Muscle of leg (tissue), 11 donors: ENCODE results near the gene MALRD1. TPM values are rescaled to one million over a fixed set of nuclear protein-coding genes. Genes with fewer than 3 reads are reported as not detected.

Experiments used
- DNase-seq: peaks from one replicate; pipeline ENCODE4 v3.0.0; 2013
- H3K27ac ChIP-seq: one replicate; pipeline ENCODE4 v1.5.1; 2013; ENCODE audit warnings: mild to moderate bottlenecking, low read length, control low read depth
- H3K27me3 ChIP-seq: one replicate; pipeline ENCODE4 v1.6.1; 2013; ENCODE audit warnings: low read length; ENCODE audit not compliant: control insufficient read depth, insufficient read depth
- H3K36me3 ChIP-seq: one replicate; pipeline ENCODE4 v1.6.1; 2013; ENCODE audit warnings: low read length; ENCODE audit not compliant: control insufficient read depth, insufficient read depth
- H3K4me1 ChIP-seq: one replicate; pipeline ENCODE4 v1.6.1; 2013; ENCODE audit warnings: low read length; ENCODE audit not compliant: control insufficient read depth, insufficient read depth
- H3K4me3 ChIP-seq: one replicate; pipeline ENCODE4 v1.5.1; 2013; ENCODE audit warnings: low read length, control low read depth
- H3K9me3 ChIP-seq: replicated peaks from 2 replicates; pipeline ENCODE4 v1.6.1; 2013; ENCODE audit warnings: low read depth, low read length; ENCODE audit not compliant: control insufficient read depth
- WGBS: methylation state at CpG from one replicate; pipeline ENCODE4 v1.1.5; 2013; ENCODE audit warnings: missing lambda C conversion rate; ENCODE audit not compliant: insufficient coverage; 5-methylcytosine and 5-hydroxymethylcytosine counted together
- polyA plus RNA-seq, 8 donors: library from polyadenylated mRNA; unstranded; fragments of 120-200 nt; gene quantifications; one replicate each; pipeline versions ENCODE4 v1.2.1 to v1.2.3, GENCODE V29; 2013; ENCODE audit warnings: inconsistent platforms in 1 of 8, low replicate concordance in 1 of 8; ENCODE audit not compliant: insufficient read length in 8 of 8, insufficient read depth in 1 of 8
- total RNA-seq: library from RNA; stranded (reverse); fragments of 120-200 nt; gene quantifications from one replicate; pipeline ENCODE4 v1.2.4, GENCODE V29; 2013

The MALRD1 gene
- total and polyA plus RNA-seq, 9 donors = 0.45 to 6.2 (median 1.0) TPM

- Histone ChIP-seq H3K9me3 (no peaks in the 10 kb centered on the region), H3K27ac (no peak overlapping the region), H3K4me1 (no peaks in the 10 kb centered on the region), H3K27me3 (no peaks in the 10 kb centered on the region), H3K4me3 (no peak overlapping the region), H3K36me3 (no peaks in the 10 kb centered on the region)
- no peak for DNase-seq
- 80% methylated on average over 1 of the region's 1 CpG for WGBS
Measured at GRCh38 chr10:19651549-19651948, 602.9 kb downstream of the MALRD1 start.

- no peak overlapping the region for H3K27ac ChIP-seq
- no peaks in the 10 kb centered on the region for H3K9me3 ChIP-seq
- DNase-seq = no peak
- H3K4me1 ChIP-seq = no peaks in the 10 kb centered on the region
- WGBS = no CpG with 5 or more reads among the region's 1 CpG
- H3K4me3 ChIP-seq = no peak overlapping the region
- no peaks in the 10 kb centered on the region for H3K36me3 ChIP-seq
- no peaks in the 10 kb centered on the region for H3K27me3 ChIP-seq
Measured at GRCh38 chr10:19652750-19653149, 604.1 kb downstream of the MALRD1 start.

- H3K4me3 ChIP-seq = no peak overlapping the region
- no peaks in the 10 kb centered on the region for H3K36me3 ChIP-seq
- DNase-seq = no peak
- no peaks in the 10 kb centered on the region for H3K9me3 ChIP-seq
- no peaks in the 10 kb centered on the region for H3K27me3 ChIP-seq
- WGBS = no CpG with 5 or more reads among the region's 2 CpGs
- no peak overlapping the region for H3K27ac ChIP-seq
- no peaks in the 10 kb centered on the region for H3K4me1 ChIP-seq
Measured at GRCh38 chr10:19653931-19654330, 605.3 kb downstream of the MALRD1 start.

GRCh38 chr10:19654576-19654975 lies 606.0 kb downstream of the MALRD1 start:
- H3K27ac ChIP-seq = no peak overlapping the region
- H3K36me3 ChIP-seq = no peaks in the 10 kb centered on the region

GRCh38 chr10:19656420-19657042 lies 607.9 kb downstream of the MALRD1 start:
- H3K4me3 ChIP-seq = no peak overlapping the region
- no peak overlapping the region for H3K27ac ChIP-seq
- no peaks in the 10 kb centered on the region for H3K36me3 ChIP-seq
- no peak for DNase-seq
- H3K9me3 ChIP-seq = no peaks in the 10 kb centered on the region
- no peaks in the 10 kb centered on the region for H3K27me3 ChIP-seq
- WGBS = no CpG with 5 or more reads among the region's 3 CpGs
- H3K4me1 ChIP-seq = no peaks in the 10 kb centered on the region

More at GRCh38 chr10:19654576-19654975, 606.0 kb downstream of the MALRD1 start:
- Histone ChIP-seq H3K9me3 (no peaks in the 10 kb centered on the region), H3K27me3 (no peaks in the 10 kb centered on the region), H3K4me3 (no peak overlapping the region), H3K4me1 (no peaks in the 10 kb centered on the region)
- peak; percentile 50 for DNase-seq
- WGBS = no CpG with 5 or more reads among the region's 3 CpGs

- no peaks in the 10 kb centered on the region for H3K4me1 ChIP-seq
- no peaks in the 10 kb centered on the region for H3K36me3 ChIP-seq
- H3K9me3 ChIP-seq = no peaks in the 10 kb centered on the region
- DNase-seq = no peak
- H3K27ac ChIP-seq = no peak overlapping the region
- H3K27me3 ChIP-seq = no peaks in the 10 kb centered on the region
- no CpG with 5 or more reads among the region's 3 CpGs for WGBS
- H3K4me3 ChIP-seq = no peak overlapping the region
Measured at GRCh38 chr10:19658131-19658530, 609.5 kb downstream of the MALRD1 start.

- no peak for DNase-seq
- no peak overlapping the region for H3K27ac ChIP-seq
Measured at GRCh38 chr10:19658622-19659233, 610.1 kb downstream of the MALRD1 start.

GRCh38 chr10:19659920-19660655 lies 611.5 kb downstream of the MALRD1 start:
- Histone ChIP-seq H3K4me3 (no peak overlapping the region), H3K27ac (no peak overlapping the region), H3K27me3 (no peaks in the 10 kb centered on the region), H3K36me3 (no peaks in the 10 kb centered on the region), H3K4me1 (no peaks in the 10 kb centered on the region), H3K9me3 (no peaks in the 10 kb centered on the region)
- no peak for DNase-seq
- no CpG with 5 or more reads among the region's 4 CpGs for WGBS

More at GRCh38 chr10:19658622-19659233, 610.1 kb downstream of the MALRD1 start:
- no peaks in the 10 kb centered on the region for H3K36me3 ChIP-seq
- no peaks in the 10 kb centered on the region for H3K27me3 ChIP-seq
- no peaks in the 10 kb centered on the region for H3K4me1 ChIP-seq
- no peaks in the 10 kb centered on the region for H3K9me3 ChIP-seq
- no peak overlapping the region for H3K4me3 ChIP-seq
- no CpG with 5 or more reads among the region's 5 CpGs for WGBS

GRCh38 chr10:19663344-19663743 lies 614.7 kb downstream of the MALRD1 start:
- Histone ChIP-seq H3K4me1 (no peaks in the 10 kb centered on the region), H3K36me3 (no peaks in the 10 kb centered on the region), H3K9me3 (peaks cover 2% of the 10 kb centered on the region), H3K4me3 (no peak overlapping the region), H3K27ac (no peak overlapping the region), H3K27me3 (no peaks in the 10 kb centered on the region)
- DNase-seq = no peak
- no CpG with 5 or more reads among the region's 1 CpG for WGBS

- whole genome bisulfite sequencing = no CpG with 5 or more reads among the region's 5 CpGs
Measured at GRCh38 chr10:19668116-19668515, 619.5 kb downstream of the MALRD1 start.

More at GRCh38 chr10:19668116-19668515, 619.5 kb downstream of the MALRD1 start:
- no peaks in the 10 kb centered on the region for H3K36me3 ChIP-seq
- DNase-seq = no peak
- H3K4me3 ChIP-seq = no peak overlapping the region
- H3K27ac ChIP-seq = no peak overlapping the region
- H3K27me3 ChIP-seq = no peaks in the 10 kb centered on the region
- H3K9me3 ChIP-seq = peaks cover 2% of the 10 kb centered on the region
- no peaks in the 10 kb centered on the region for H3K4me1 ChIP-seq
